AG10803 (cell line): Measurements from ENCODE around the gene FAM83B.
"Not testable (repeated sequence)": the region's sequence is repeated elsewhere in the genome, so short reads cannot be mapped to it uniquely, and the experiment has no call there.

ENCODE experiments used
- DNase-seq: peaks from one replicate; pipeline ENCODE4 v3.0.0; 2010; ENCODE audit warnings: low read depth
- H3K4me3 ChIP-seq: 2 replicates; pipeline ENCODE4 v1.5.1; 2011; ENCODE audit warnings: mild to moderate bottlenecking, low read length, control low read depth
- TF ChIP-seq, protein P1 (sequence below): conservative IDR thresholded peaks from 2 replicates; pipeline ENCODE4 v1.5.1; 2011; ENCODE audit warnings: mild to moderate bottlenecking, low read length, control low read depth, inconsistent platforms

The FAM83B gene

DNA sequence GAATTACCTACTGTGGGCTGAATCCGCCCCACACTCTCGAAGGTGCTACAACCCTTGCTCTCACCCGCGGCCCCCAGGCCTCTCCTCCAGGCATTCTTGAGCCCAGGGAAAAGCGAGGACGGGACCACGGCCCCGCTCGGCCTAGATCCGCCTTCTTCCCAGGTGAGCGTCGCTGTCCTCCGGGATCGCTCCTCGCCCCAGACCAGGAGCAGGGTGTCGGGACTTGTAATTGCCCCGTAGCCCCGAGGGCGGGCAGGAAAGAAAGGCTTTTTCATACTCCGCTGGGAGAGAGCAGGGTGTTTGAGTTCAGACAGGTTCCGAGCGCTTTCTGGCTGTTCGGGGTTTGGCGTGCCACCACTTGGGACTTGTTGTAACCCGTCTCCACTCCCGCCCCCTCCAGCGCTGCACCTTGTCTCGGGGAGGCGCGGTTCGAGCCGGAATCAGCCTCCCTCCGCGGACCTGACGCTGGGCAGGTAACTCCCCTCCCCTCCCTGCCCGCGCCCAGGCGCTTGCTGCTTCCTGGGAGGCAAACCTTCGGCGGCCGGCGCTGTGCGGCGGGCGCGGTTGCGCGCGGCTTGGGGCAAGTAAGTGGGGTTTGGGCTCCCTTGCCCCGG lies at the start of gene FAM83B:
FAM83B (plus strand) TSS at position 529 of the 614 bp plus-strand sequence. CDS start 23,476 bp downstream, outside the sequence.
- H3K4me3 ChIP-seq, result peak within 1 kb of the TSS; percentile 58
- DNase-seq, result no peak
- TF ChIP-seq, protein P1, sequence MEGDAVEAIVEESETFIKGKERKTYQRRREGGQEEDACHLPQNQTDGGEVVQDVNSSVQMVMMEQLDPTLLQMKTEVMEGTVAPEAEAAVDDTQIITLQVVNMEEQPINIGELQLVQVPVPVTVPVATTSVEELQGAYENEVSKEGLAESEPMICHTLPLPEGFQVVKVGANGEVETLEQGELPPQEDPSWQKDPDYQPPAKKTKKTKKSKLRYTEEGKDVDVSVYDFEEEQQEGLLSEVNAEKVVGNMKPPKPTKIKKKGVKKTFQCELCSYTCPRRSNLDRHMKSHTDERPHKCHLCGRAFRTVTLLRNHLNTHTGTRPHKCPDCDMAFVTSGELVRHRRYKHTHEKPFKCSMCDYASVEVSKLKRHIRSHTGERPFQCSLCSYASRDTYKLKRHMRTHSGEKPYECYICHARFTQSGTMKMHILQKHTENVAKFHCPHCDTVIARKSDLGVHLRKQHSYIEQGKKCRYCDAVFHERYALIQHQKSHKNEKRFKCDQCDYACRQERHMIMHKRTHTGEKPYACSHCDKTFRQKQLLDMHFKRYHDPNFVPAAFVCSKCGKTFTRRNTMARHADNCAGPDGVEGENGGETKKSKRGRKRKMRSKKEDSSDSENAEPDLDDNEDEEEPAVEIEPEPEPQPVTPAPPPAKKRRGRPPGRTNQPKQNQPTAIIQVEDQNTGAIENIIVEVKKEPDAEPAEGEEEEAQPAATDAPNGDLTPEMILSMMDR, result no peak

DNA sequence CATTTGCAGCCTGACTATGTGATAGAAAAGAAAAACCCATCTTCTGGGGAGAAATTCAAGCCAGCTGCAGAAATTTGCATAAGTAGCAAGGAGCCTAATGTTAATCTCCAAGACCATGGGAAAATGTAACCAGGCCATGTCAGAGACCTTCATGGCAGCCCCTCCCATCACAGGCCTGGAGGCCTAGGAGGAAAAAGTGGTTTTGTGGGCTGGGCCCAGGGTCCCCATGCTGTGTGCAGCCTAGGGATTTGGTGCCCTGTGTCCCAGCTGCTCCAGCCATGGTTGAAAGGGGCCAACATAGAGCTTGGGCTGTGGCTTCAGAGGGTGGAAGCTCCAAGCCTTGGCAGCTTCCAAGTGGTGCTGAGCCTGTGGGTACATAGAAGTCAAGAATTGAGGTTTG lies 49.7 kb upstream of the FAM83B start:
- DNase-seq, H3K4me3 ChIP-seq: not testable (repeated sequence)

DNA sequence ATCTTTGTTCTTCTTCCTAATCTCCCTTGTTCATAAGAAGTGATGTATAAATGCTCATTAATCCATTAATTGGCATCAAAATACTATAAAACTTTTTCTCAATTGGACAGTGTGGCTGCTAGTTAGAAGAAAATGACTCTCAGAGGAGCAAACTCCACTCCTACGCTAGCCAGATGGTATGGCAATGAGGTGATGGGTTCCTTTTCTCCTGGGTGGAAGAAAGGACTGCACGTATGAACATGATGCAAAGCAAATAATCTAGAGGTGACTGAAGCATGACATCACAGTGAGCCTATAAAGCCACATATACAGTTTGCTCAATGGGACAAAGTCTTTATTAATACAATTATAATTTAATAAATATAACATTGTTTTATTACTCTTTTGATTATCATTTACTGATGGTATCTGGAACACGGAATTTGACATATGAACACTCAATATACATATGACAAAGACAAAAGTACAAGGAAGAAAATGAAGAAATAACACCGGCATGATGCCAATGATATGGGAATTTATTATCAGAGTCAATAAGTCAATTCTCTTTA lies 46.4 kb upstream of the FAM83B start:
- H3K4me3 ChIP-seq, result no peak overlapping the region
- TF ChIP-seq, protein P1, result no peak
- DNase-seq, result no peak

- H3K4me3 ChIP-seq, result no peak overlapping the region
- DNase-seq, result no peak
- TF ChIP-seq, protein P1, result no peak
These were observed 45.3 kb upstream of the FAM83B start for GRCh38 chr6:54801244-54801643.

- DNase-seq, result peak; percentile 77
- TF ChIP-seq, protein P1, result no peak
- H3K4me3 ChIP-seq, result no peak overlapping the region
These were observed 44.9 kb upstream of the FAM83B start for GRCh38 chr6:54801669-54802068.

DNA sequence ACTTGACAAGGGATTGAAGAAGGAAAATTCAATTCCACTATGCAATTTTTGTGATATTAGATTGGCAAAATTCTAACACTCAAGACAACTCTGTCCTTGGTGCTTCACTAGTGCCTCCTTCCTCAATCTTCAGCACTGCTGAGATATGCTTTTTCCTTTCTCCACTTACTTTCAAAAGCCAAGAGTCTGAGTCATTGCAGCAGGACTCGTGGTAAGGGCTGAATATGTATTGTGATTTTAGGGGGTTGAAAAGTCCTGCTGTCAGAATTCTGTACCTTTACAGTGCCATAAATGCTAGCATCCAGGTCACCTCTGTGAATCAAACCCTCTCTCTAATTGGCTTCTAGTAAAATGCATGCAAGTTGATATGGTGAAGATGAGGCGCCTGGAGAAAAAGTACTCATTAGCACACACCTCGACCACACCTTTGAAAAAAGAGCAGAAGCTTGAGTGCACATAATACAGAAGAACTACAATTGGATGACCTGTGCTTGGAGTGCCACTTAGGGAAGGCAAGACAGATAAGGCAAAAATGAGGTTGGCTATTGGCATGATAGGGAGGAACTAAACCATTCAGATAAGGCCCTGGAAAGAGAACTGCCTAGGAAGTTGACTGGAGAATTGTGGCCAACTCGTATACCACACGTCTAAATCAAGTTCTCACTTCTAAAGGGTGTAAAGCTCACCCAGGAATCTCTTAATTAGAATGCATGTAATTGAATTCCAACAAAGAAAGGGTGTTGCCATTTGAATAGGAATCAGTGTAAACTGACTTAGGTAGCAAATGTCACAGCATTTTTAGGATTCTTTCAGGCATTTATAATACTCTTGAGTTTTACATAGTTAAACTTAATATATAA lies 43.6 kb upstream of the FAM83B start:
- peak; percentile 43 for DNase-seq
- no peak overlapping the region for H3K4me3 ChIP-seq
- TF ChIP-seq, protein P1, result no peak

GRCh38 chr6:54805077-54805476 lies 41.5 kb upstream of the FAM83B start:
- TF ChIP-seq, protein P1, result no peak

More at GRCh38 chr6:54805077-54805476, 41.5 kb upstream of the FAM83B start:
- H3K4me3 ChIP-seq, result no peak overlapping the region
- DNase-seq, result peak; percentile 37
